Stomach (tissue), 9 donors: ENCODE data around the gene TNNC1. TPM values are rescaled to one million over a fixed set of nuclear protein-coding genes. Genes with fewer than 3 reads are reported as not detected.

Source experiments
- DNase-seq, 2 donors: peaks; one replicate each; pipeline versions ENCODE4 v3.0.0 to v3.0.0-alpha.2; 2013 to 2019
- H3K27ac ChIP-seq, 5 donors: fragments of 200-600 bp in 4 of 5; sonication (generic) in 4 of 5; one replicate each; pipeline ENCODE4 v1.5.1; 2013 to 2019; ENCODE audit warnings: mild to moderate bottlenecking in 1 of 5, moderate library complexity in 1 of 5
- H3K27me3 ChIP-seq, 3 donors: fragments of 200-600 bp; sonication (generic); one replicate each; pipeline ENCODE4 v1.5.1; 2017 to 2019; ENCODE audit warnings: mixed run types in 1 of 3
- H3K36me3 ChIP-seq, 4 donors: fragments of 200-600 bp; sonication (generic); 1 replicate in 3 of 4; 2 replicates in 1 of 4; pipeline ENCODE4 v1.5.1; 2016 to 2019
- H3K4me1 ChIP-seq, 4 donors: fragments of 200-600 bp; sonication (generic); one replicate each; pipeline ENCODE4 v1.5.1; 2016 to 2019
- H3K4me3 ChIP-seq, 4 donors: fragments of 200-600 bp; sonication (generic) in 3 of 4; one replicate each; pipeline ENCODE4 v1.5.1; 2016 to 2019; ENCODE audit warnings: mild to moderate bottlenecking in 1 of 4
- H3K9me3 ChIP-seq, 4 donors: fragments of 200-600 bp; sonication (generic); one replicate each; pipeline ENCODE4 v1.5.1; 2016 to 2019
- EP300 ChIP-seq: sonication (generic); formaldehyde crosslinking; IDR thresholded peaks from one replicate; pipeline ENCODE4 v1.6.1; 2017; ENCODE audit warnings: antibody characterized with exemption
- POLR2A ChIP-seq, 4 donors: fragments of 450-650 bp; IDR thresholded peaks; one replicate each; pipeline ENCODE4 v1.6.1; 2016; ENCODE audit warnings: antibody characterized with exemption in 4 of 4, control low read depth in 2 of 4, mild to moderate bottlenecking in 1 of 4, moderate library complexity in 1 of 4
- POLR2AphosphoS5 ChIP-seq, 3 donors: sonication (generic); formaldehyde crosslinking; IDR thresholded peaks; one replicate each; pipeline ENCODE4 v1.6.1; 2016; ENCODE audit warnings: antibody characterized with exemption in 3 of 3
- WGBS, 5 donors: extraction: QIAGEN DNeasy Blood & Tissue Kit in 3 of 5; methylation state at CpG; one replicate each; pipeline versions ENCODE4 v1.1.5 to v1.1.7; 2013 to 2018; 5-methylcytosine and 5-hydroxymethylcytosine counted together
- intact Hi-C: fragments of 100-400 bp; cut with DNase I; formaldehyde crosslinking; loops from one replicate; pipeline ENCODE4 v1.15.1; 2023; ENCODE audit warnings: low total_unique reads
- polyA plus RNA-seq, 3 donors: library from polyadenylated mRNA; stranded (reverse); fragments of 200-250 nt; gene quantifications; one replicate each; pipeline ENCODE4 v1.2.3, GENCODE V29; 2013
- total RNA-seq, 5 donors: library from RNA; depleted of rRNA; stranded (reverse); fragments of >200 nt; gene quantifications; one replicate each; pipeline versions ENCODE4 v1.1.0 to v1.2.3, GENCODE V29; 2014 to 2016
- TF ChIP-seq, protein P1 (sequence below), 7 experiments: fragments of 450-650 bp in 4 of 7; fragments of 200-600 bp in 3 of 7; sonication (generic) in 3 of 7; IDR thresholded peaks; one replicate each; pipeline ENCODE4 v1.5.1; 2016 to 2019; ENCODE audit warnings: antibody characterized with exemption in 7 of 7, control low read depth in 2 of 7, mild to moderate bottlenecking in 1 of 7
- donor health status: healthy with polysubstance abuse.
- donor health status: Bipolar disorder and iron deficiency.
- donor health status: healthy.

TNNC1 gene
- total and polyA plus RNA-seq, 8 donors = 3.1 to 41.1 (median 6.5) TPM; not detected in 3

DNA sequence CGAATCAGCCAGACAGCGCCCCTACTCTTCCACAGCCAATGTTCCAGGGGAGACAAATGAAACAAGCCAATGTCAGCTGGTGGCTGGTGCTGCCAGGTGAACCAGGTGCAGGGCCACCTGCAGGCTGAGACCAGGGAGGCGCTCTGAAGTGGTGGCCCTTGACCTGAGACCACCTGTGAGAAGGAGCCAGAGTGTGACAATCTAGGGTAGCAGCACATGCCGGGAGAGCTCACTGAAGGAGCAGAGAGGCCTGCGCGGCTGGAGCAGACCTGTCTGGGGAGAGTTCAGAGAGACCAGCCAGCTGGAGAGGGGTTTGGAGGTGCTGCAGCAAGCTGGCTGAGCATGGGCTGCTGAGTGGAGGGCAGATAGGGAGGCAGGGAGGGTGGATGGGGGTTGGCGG, 40.6 kb upstream of the TNNC1 start:
- peaks cover 5 to 87% (median 25%) of the 10 kb centered on the region in 4 donors for H3K4me1 ChIP-seq

GRCh38 chr3:52493232-52494017, 39.6 kb upstream of the TNNC1 start:
- Histone ChIP-seq H3K27ac (peak overlapping the region in 1 of 5 donors; percentile 14), H3K4me1 (peaks cover 5 to 78% (median 24%) of the 10 kb centered on the region in 4 donors), H3K27me3 (no peaks in the 10 kb centered on the region), H3K9me3 (no peaks in the 10 kb centered on the region), H3K36me3 (peaks cover 50 to 56% (median 53%) of the 10 kb centered on the region in 4 donors), H3K4me3 (no peak overlapping the region)
- intact Hi-C loops = no loop called here
- 87 to 93% (median 91%) methylated on average over 5 to 7 of the region's 7 CpGs for WGBS, 5 donors
- TF ChIP-seq, protein P1, sequence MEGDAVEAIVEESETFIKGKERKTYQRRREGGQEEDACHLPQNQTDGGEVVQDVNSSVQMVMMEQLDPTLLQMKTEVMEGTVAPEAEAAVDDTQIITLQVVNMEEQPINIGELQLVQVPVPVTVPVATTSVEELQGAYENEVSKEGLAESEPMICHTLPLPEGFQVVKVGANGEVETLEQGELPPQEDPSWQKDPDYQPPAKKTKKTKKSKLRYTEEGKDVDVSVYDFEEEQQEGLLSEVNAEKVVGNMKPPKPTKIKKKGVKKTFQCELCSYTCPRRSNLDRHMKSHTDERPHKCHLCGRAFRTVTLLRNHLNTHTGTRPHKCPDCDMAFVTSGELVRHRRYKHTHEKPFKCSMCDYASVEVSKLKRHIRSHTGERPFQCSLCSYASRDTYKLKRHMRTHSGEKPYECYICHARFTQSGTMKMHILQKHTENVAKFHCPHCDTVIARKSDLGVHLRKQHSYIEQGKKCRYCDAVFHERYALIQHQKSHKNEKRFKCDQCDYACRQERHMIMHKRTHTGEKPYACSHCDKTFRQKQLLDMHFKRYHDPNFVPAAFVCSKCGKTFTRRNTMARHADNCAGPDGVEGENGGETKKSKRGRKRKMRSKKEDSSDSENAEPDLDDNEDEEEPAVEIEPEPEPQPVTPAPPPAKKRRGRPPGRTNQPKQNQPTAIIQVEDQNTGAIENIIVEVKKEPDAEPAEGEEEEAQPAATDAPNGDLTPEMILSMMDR (IDR thresholded peaks at IDR 0.05) = no peak
- TF ChIP-seq EP300 = no peak
- no peak for TF ChIP-seq POLR2AphosphoS5 (IDR thresholded peaks at IDR 0.05)
- no peak for TF ChIP-seq POLR2A (IDR thresholded peaks at IDR 0.05)
- DNase-seq = no peak

More for the DNA sequence above, 40.6 kb upstream of the TNNC1 start:
- no peak for TF ChIP-seq POLR2AphosphoS5 (IDR thresholded peaks at IDR 0.05)
- no peak for TF ChIP-seq EP300
- TF ChIP-seq, protein P1 (IDR thresholded peaks at IDR 0.05) = no peak
- no peak for TF ChIP-seq POLR2A (IDR thresholded peaks at IDR 0.05)
- Histone ChIP-seq H3K36me3 (peaks cover 40 to 46% (median 43%) of the 10 kb centered on the region in 4 donors), H3K4me3 (no peak overlapping the region), H3K9me3 (no peaks in the 10 kb centered on the region), H3K27ac (peak overlapping the region in 4 of 5 donors; percentile 54 to 79 (median 72)), H3K27me3 (no peaks in the 10 kb centered on the region)
- intact Hi-C loops = no loop called here
- 54 to 72% (median 71%) methylated on average over 5 to 7 of the region's 7 CpGs for WGBS, 5 donors
- no peak for DNase-seq

DNA sequence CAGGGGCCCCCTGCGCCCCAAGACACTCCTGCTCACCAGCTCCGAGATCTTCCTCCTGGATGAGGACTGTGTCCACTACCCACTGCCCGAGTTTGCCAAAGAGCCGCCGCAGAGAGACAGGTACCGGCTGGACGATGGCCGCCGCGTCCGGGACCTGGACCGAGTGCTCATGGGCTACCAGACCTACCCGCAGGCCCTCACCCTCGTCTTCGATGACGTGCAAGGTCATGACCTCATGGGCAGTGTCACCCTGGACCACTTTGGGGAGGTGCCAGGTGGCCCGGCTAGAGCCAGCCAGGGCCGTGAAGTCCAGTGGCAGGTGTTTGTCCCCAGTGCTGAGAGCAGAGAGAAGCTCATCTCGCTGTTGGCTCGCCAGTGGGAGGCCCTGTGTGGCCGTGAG, 38.2 kb upstream of the TNNC1 start:
- Histone ChIP-seq H3K9me3 (no peaks in the 10 kb centered on the region), H3K4me1 (peaks cover 5 to 69% (median 22%) of the 10 kb centered on the region in 4 donors), H3K4me3 (no peak overlapping the region), H3K27ac (no peak overlapping the region), H3K27me3 (no peaks in the 10 kb centered on the region), H3K36me3 (peaks cover 64 to 70% (median 67%) of the 10 kb centered on the region in 4 donors)
- DNase-seq = no peak
- TF ChIP-seq POLR2A (IDR thresholded peaks at IDR 0.05) (no peak), POLR2AphosphoS5 (IDR thresholded peaks at IDR 0.05) (no peak), EP300 (no peak)
- TF ChIP-seq, protein P1 (IDR thresholded peaks at IDR 0.05) = no peak
- 92 to 98% (median 92%) methylated on average over 7 to 21 of the region's 21 CpGs for WGBS, 5 donors
- intact Hi-C loops = no loop called here

DNA sequence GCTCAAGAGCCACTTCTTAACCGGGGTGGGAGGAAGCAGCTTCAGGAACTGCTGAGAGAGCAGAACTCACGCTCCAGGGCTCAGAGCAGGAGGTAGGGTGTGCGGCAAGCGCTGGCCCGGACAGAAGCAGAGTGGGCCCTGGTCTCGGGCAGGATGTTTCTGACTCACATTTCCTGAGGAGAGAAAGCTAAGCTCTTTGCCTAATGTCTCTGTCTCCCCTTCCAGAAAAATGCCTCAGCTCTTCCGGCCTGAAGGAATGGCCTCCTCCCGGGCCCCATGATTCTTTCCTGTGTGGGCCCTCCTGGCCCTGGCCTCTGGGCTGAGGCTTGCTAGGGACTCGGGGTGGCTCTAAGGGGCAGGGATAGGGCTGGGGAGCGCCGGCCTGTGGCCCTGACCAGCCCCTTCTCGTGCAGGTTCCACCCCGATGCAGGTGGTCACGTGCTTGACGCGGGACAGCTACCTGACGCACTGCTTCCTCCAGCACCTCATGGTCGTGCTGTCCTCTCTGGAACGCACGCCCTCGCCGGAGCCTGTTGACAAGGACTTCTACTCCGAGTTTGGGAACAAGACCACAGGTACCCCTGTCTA, 37.2 kb upstream of the TNNC1 start:
- WGBS, 5 donors = 73 to 90% (median 82%) methylated on average over 19 to 23 of the region's 23 CpGs
- Histone ChIP-seq H3K36me3 (peaks cover 66 to 80% (median 77%) of the 10 kb centered on the region in 4 donors), H3K27me3 (no peaks in the 10 kb centered on the region), H3K9me3 (no peaks in the 10 kb centered on the region), H3K4me1 (peaks cover 5 to 62% (median 22%) of the 10 kb centered on the region in 4 donors), H3K4me3 (no peak overlapping the region), H3K27ac (peak overlapping the region in 4 of 5 donors; percentile 41 to 75 (median 64))
- TF ChIP-seq POLR2AphosphoS5 (IDR thresholded peaks at IDR 0.05) (no peak), POLR2A (IDR thresholded peaks at IDR 0.05) (no peak), EP300 (no peak)
- TF ChIP-seq, protein P1 (IDR thresholded peaks at IDR 0.05) = no peak
- intact Hi-C loops = no loop called here
- peak in 1 of 2 donors; percentile 44 for DNase-seq
